ENCODE data around the gene MED16.

Gene MED16

DNA sequence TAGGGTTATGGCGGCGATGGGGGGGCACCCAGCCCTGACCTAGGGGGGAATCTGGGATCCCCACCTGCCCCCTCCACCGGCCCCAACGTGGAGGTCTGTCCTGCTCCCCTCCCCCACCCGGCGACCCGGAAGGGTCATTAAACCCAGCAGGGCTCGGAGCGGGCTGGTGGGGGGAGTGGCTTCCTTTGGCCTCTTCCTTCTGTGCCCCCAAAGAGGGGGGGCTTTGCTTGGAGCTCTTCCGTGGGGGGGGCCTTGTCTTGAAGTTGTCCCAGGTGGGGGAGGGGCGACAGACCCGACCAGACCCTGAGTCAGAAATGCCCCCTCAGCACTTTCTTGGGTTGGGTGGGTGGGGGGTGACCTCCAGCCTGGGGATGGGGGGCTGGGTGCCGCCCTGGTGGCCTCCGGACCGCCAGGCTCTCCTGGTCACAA lies 34.4 kb upstream of the MED16 start:
- DNase-seq = no peak

DNA sequence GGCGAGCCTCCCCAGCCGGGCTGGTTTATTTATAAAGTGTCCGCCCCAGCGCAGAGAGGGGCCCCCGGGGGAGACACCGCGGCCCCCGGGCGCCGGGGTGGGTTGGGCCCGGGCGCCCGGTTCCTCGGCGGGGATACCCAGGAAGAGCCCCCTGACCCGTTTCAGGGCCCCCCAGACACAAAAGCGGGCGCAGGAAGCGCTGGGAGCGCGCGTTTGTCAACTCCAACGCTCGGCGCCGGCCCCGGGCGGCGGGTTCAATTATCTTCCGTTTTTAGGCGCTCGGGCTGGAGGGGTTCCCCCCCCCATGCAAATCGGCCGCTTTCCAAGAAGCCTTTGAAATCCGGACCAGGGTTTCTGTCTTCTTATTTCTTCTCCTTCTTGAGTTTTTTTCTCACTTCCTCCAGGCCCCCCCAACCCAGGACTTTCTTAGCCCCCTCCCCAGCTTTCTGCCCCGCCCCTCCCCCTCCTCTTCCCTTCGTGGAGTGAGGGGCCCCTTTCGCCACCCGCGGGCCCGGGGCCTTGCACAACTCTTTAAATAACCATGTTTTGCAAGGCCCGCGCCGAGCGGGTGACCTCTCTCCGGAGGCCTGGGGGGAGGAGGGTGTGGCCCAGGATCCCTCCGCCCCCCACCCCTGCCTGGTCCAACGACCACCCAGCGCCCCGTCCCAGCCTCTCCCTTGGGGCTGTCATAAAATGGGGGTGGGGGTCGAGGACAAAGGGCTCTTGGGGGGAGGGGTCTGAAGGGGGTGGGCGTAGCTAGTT lies 33.8 kb upstream of the MED16 start:
- no peak for DNase-seq

DNA sequence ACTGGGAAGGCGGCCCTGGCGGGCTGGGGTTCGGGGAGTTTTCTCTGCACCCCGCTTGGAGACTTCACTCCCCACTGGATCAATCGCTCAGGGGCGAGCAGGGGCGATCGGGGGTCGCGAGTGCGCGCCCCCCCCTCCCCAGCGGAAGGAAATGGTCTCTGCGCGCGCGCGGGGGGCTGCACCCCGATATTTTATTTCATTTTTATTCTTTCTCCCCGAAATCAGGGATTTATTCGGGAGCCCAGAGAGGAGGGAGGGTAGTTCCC lies 33.3 kb upstream of the MED16 start:
- DNase-seq = no peak

DNA sequence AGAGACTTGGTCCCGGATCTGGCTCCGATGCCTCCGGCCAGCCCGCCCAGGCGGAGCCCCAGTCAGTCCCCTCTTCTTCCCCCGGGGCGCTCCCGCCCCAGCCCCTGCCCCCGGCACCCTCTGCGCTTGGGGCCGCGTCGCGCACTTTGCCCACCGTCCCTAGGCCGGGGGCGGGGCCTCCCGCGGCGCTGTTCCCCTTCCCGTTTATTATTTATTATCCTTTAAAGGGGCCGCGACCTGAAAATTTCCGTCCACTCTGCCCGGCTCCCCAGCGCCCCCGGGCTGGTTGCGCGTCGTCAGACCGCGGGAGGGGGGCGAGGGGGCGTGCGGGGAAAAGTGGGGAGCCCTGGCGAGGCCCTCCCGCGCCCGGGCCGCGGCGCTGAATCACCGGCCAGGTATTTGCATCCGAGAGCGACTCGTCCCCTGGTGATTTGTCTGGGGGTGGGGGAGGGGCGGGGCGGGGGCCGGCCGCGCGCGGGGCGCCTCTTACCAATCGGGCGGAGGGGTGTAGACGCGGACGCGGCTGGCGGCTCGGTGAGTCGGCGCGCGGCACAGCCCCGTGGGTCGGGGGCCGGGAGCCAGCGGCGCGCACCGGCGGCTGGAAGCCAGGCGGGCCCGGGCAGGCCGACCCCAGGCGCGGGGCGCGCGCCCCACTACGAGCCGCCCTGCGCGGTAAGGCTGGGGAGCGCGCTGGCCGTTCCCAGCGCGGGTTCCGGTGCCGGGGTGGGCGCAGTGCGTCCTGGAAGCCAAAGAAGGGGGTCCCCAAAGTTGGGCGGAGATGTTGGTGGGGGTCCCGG lies 32.7 kb upstream of the MED16 start, which contains the start of gene ARID3A:
Gene ARID3A (plus strand): TSS at position 510 of the 797 bp plus-strand sequence. CDS start 3,494 bp downstream, outside the sequence.
- DNase-seq = peak; percentile 89

- DNase-seq = peak; percentile 89
These were observed 32.1 kb upstream of the MED16 start for GRCh38 chr19:925087-925525.

DNA sequence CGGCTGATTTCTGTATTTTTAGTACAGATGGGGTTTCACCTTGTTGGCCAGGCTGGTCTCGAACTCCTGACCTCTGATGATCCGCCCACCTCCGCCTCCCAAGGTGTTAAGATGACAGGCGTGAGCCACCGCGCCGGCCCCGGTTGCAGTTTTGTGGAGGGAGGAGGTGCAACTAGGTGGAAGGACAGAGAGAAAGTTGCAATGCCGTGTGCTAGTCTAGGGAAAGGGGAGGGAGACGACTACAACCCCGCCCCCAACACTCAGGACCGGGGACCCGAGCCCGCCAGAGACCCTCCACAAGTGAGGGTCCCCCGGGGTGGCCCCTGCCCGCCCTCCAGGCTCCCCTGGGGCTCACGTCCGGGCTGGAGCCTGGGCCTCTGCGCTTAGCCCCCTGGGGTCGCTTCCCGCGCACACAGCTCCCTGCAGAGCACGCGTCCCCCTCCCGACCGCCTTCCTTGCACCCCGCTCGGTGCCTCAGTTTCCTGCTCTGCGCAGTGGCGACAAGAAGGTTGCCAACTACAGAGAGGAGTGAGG lies 31.6 kb upstream of the MED16 start:
- no peak for DNase-seq

DNA sequence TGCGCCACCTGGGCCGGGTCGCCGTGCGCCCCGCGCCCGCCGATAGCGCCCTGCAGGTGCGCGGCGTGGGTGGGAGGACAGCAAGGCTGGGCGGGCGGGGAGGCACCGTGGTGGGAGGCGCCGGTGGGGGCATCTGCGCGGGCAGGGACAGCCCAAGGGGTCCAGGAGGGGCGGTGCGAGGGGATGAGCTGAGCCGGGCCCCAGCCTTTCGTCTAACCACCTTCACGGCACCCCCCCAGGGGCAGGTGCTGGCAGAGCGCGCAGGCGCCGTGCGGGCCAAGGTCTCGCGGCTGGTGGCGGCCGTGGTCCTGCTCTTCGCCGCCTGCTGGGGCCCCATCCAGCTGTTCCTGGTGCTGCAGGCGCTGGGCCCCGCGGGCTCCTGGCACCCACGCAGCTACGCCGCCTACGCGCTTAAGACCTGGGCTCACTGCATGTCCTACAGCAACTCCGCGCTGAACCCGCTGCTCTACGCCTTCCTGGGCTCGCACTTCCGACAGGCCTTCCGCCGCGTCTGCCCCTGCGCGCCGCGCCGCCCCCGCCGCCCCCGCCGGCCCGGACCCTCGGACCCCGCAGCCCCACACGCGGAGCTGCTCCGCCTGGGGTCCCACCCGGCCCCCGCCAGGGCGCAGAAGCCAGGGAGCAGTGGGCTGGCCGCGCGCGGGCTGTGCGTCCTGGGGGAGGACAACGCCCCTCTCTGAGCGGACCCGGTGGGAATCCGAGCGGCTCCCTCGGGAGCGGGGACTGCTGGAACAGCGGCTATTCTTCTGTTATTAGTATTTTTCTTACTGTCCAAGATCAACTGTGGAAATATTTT lies 27.3 kb upstream of the MED16 start:
- DNase-seq = peak; percentile 84

GRCh38 chr19:919199-920050 lies 26.4 kb upstream of the MED16 start:
- DNase-seq = peak; percentile 84

- peak; percentile 75 for DNase-seq
These were observed 25.7 kb upstream of the MED16 start for GRCh38 chr19:918481-919198.

GRCh38 chr19:918152-918437 lies 25.1 kb upstream of the MED16 start:
- no peak for DNase-seq

DNA sequence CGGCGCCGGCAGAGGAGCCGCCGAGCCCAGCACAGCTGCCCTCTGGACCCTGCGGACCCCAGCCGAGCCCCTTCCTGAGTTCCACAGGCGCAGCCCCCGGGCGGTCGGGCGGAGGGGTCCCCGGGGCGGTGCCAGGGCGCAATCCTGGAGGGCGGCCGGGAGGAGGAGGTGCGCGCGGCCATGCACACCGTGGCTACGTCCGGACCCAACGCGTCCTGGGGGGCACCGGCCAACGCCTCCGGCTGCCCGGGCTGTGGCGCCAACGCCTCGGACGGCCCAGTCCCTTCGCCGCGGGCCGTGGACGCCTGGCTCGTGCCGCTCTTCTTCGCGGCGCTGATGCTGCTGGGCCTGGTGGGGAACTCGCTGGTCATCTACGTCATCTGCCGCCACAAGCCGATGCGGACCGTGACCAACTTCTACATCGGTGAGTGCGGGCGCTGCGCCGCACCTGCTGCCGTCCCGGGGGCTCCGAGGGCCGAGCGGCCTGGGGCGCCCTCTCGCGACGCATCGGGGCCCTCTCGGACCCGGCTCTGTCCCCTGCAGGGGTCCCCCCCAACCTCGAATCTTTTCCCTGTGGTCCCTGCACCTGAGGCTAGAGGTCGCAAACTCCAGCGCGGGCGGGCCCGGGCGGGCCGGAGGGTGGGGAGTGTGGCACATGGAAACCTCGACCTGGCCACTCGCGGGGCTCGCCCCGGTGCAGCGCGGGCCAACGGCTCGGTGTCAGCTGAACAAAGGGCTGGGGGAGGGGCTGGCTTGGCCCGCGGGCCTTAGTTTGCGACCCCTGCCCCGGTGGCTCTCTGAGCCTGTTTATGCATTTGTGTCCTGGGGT lies 24.6 kb upstream of the MED16 start, which contains the start of gene KISS1R:
Gene KISS1R (plus strand): TSS at position 11 of the 829 bp plus-strand sequence. CDS start 170 bp downstream, at position 181.
- peak; percentile 48 for DNase-seq

GRCh38 chr19:916645-917322 lies 23.8 kb upstream of the MED16 start:
- DNase-seq = no peak

GRCh38 chr19:913080-913748 lies 20.2 kb upstream of the MED16 start, which contains the start of gene R3HDM4:
Gene R3HDM4 (minus strand): TSS chr19:913219. CDS start chr19:913157, 62 bp downstream.
- DNase-seq = peak; percentile 46

- no peak for DNase-seq
These were observed 19.4 kb upstream of the MED16 start for GRCh38 chr19:912181-913079.

DNA sequence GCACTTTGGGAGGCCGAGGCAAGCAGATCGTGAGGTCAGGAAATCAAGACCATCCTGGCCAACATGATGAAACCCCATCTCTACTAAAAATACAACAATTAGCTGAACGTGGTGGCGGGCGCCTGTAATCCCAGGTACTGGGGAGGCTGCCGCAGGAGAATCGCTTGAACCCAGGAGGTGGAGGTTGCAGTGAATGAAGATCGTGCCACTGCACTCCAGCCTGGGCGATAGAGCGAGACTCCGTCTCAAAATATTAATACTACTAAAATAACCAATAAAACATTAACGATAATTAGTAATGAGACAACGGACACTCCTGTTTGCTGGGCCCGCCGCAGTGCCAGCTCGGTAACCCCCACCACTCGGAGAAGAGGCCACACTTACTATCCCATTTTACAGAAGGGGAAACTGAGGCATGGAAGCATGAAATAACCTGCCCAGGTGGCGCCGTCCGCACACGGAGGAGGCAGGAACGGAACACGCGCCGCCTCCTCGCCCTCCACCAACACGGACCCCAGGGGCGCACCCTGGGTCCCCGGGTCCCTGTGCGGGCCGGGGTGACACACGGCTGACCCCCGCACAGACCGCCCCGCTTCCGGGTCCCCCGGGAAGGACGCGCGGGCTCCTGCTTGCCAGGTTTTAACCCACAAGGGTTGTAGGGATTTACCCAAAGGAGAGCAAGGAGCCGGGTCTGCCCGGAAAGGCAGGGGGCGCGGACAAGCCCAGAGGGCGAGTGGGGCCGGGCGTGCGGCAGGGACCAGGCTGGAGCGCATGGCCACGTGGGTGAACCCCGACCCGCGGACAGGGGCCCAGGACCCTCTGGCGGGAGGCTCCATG lies 18.4 kb upstream of the MED16 start:
- DNase-seq = no peak

GRCh38 chr19:907183-907853 lies 14.3 kb upstream of the MED16 start:
- DNase-seq = no peak

GRCh38 chr19:906480-906879 lies 13.5 kb upstream of the MED16 start:
- DNase-seq = no peak

All from NCI-H2171 treated with DMSO at 0.1 percent for 48 hours (cell line).